ENCODE results near the gene QSOX1.

The QSOX1 gene

GRCh38 chr1:180178511-180179161 is 24.0 kb downstream of the QSOX1 start:
- H3K4me3 ChIP-seq (ENCODE audit: low read length): no peak overlapping the region
- TF ChIP-seq EZH2phosphoT487 (IDR thresholded peaks at IDR 0.05; ENCODE audit: borderline replicate concordance, low read length) (no peak), CTCF (IDR thresholded peaks at IDR 0.05; ENCODE audit: low read depth, low read length, poor library complexity, severe bottlenecking) (peak; percentile 94)
- H3K27me3 ChIP-seq (ENCODE audit: control insufficient read depth, low read length): no peaks in the 10 kb centered on the region
- no peaks in the 10 kb centered on the region for H3K36me3 ChIP-seq (ENCODE audit: control insufficient read depth, low read length)
- H3K9me3 ChIP-seq (ENCODE audit: control insufficient read depth, insufficient read depth, low read length): no peaks in the 10 kb centered on the region
- H3K9me2 ChIP-seq (replicated peaks; ENCODE audit: control insufficient read depth, low read length): no peaks in the 10 kb centered on the region
- no peak overlapping the region for H3K4me2 ChIP-seq (ENCODE audit: low read length)
- H3F3A ChIP-seq (ENCODE audit: control insufficient read depth, insufficient read depth): no peaks in the 10 kb centered on the region
- no peaks in the 10 kb centered on the region; the same call in 1 of the 2 replicates for H4K20me1 ChIP-seq (ENCODE audit: control insufficient read depth, insufficient read depth, low read depth, low read length)
- H3K79me2 ChIP-seq (ENCODE audit: control insufficient read depth, low read length): no peaks in the 10 kb centered on the region
- H3K4me1 ChIP-seq (ENCODE audit: control insufficient read depth, low read length): no peaks in the 10 kb centered on the region
- no peak overlapping the region for H3K27ac ChIP-seq (ENCODE audit: low read depth, low read length)

GRCh38 chr1:180179162-180179957 is 24.7 kb downstream of the QSOX1 start:
- Histone ChIP-seq H3K27me3 (ENCODE audit: control insufficient read depth, low read length) (no peaks in the 10 kb centered on the region), H3K4me1 (ENCODE audit: control insufficient read depth, low read length) (no peaks in the 10 kb centered on the region), H3K4me3 (ENCODE audit: low read length) (no peak overlapping the region), H3K36me3 (ENCODE audit: control insufficient read depth, low read length) (no peaks in the 10 kb centered on the region), H3K27ac (ENCODE audit: low read depth, low read length) (no peak overlapping the region), H3K79me2 (ENCODE audit: control insufficient read depth, low read length) (no peaks in the 10 kb centered on the region), H3K9me2 (replicated peaks; ENCODE audit: control insufficient read depth, low read length) (no peaks in the 10 kb centered on the region), H3K9me3 (ENCODE audit: control insufficient read depth, insufficient read depth, low read length) (no peaks in the 10 kb centered on the region), H4K20me1 (ENCODE audit: control insufficient read depth, insufficient read depth, low read depth, low read length) (no peaks in the 10 kb centered on the region; the same call in 1 of the 2 replicates), H3K4me2 (ENCODE audit: low read length) (no peak overlapping the region), H3F3A (ENCODE audit: control insufficient read depth, insufficient read depth) (no peaks in the 10 kb centered on the region)
- TF ChIP-seq CTCF (IDR thresholded peaks at IDR 0.05; ENCODE audit: low read depth, low read length, poor library complexity, severe bottlenecking) (peak; percentile 31), EZH2phosphoT487 (IDR thresholded peaks at IDR 0.05; ENCODE audit: borderline replicate concordance, low read length) (no peak)

GRCh38 chr1:180181048-180181447 is 26.4 kb downstream of the QSOX1 start:
- Histone ChIP-seq H4K20me1 (ENCODE audit: control insufficient read depth, insufficient read depth, low read depth, low read length) (no peaks in the 10 kb centered on the region; the same call in 1 of the 2 replicates), H3F3A (ENCODE audit: control insufficient read depth, insufficient read depth) (no peaks in the 10 kb centered on the region), H3K4me3 (ENCODE audit: low read length) (no peak overlapping the region), H3K4me2 (ENCODE audit: low read length) (no peak overlapping the region), H3K36me3 (ENCODE audit: control insufficient read depth, low read length) (no peaks in the 10 kb centered on the region), H3K4me1 (ENCODE audit: control insufficient read depth, low read length) (no peaks in the 10 kb centered on the region), H3K9me3 (ENCODE audit: control insufficient read depth, insufficient read depth, low read length) (no peaks in the 10 kb centered on the region), H3K9me2 (replicated peaks; ENCODE audit: control insufficient read depth, low read length) (no peaks in the 10 kb centered on the region), H3K79me2 (ENCODE audit: control insufficient read depth, low read length) (no peaks in the 10 kb centered on the region), H3K27me3 (ENCODE audit: control insufficient read depth, low read length) (no peaks in the 10 kb centered on the region), H3K27ac (ENCODE audit: low read depth, low read length) (no peak overlapping the region)
- TF ChIP-seq EZH2phosphoT487 (IDR thresholded peaks at IDR 0.05; ENCODE audit: borderline replicate concordance, low read length) (no peak), CTCF (IDR thresholded peaks at IDR 0.05; ENCODE audit: low read depth, low read length, poor library complexity, severe bottlenecking) (peak; percentile 59)
